ENCODE results near the gene NEK1.

DNA sequence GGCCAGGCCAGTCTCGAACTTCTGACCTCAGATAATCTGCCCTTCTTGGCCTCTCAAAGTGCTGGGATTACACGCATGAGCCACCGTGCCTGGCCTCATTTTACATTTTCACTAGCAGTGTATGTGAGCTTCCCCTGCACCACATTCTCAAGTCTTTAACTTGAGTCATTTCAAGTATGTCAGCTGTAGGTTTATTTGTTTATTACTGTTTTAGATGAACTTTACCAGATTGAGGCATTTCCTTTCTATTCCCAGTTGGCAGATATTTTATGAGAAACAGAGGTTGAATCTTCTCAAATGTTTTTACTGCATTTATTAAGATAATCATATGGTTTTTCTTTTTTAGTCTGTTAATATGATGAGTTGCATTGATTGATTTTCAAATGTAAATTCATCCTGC, 227.0 kb downstream of the NEK1 start:
- TF ChIP-seq EZH2 (IDR thresholded peaks at IDR 0.05; ENCODE audit: borderline replicate concordance, insufficient read depth, low read depth, low read length, poor library complexity, severe bottlenecking): no peak
- TF ChIP-seq, protein P1, sequence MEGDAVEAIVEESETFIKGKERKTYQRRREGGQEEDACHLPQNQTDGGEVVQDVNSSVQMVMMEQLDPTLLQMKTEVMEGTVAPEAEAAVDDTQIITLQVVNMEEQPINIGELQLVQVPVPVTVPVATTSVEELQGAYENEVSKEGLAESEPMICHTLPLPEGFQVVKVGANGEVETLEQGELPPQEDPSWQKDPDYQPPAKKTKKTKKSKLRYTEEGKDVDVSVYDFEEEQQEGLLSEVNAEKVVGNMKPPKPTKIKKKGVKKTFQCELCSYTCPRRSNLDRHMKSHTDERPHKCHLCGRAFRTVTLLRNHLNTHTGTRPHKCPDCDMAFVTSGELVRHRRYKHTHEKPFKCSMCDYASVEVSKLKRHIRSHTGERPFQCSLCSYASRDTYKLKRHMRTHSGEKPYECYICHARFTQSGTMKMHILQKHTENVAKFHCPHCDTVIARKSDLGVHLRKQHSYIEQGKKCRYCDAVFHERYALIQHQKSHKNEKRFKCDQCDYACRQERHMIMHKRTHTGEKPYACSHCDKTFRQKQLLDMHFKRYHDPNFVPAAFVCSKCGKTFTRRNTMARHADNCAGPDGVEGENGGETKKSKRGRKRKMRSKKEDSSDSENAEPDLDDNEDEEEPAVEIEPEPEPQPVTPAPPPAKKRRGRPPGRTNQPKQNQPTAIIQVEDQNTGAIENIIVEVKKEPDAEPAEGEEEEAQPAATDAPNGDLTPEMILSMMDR (IDR thresholded peaks at IDR 0.05): no peak

All from B cell (primary cell).